Endothelial cell of umbilical vein (primary cell): ENCODE data around the gene KAZN. TPM values are rescaled to one million over a fixed set of nuclear protein-coding genes. Genes with fewer than 3 reads are reported as not detected.

ENCODE experiments used
- BruUV-seq: library from RNA; stranded (reverse); fragments of 400-500 nt; replicated peaks from 2 replicates; lab custom pipeline; 2021; lab: Mats Ljungman, UMichigan
- CTCF ChIA-PET: fragments of 300-600, 350-600 bp; sonication (Branson Sonifier 250); formaldehyde crosslinking; loops from one replicate; lab custom pipeline; 2021; ENCODE audit warnings: antibody characterized with exemption, inconsistent platforms; lab: Charles Lee
- POLR2A ChIA-PET: fragments of 300-600, 350-600 bp; sonication (Branson Sonifier 250); formaldehyde crosslinking; loops from one replicate; lab custom pipeline; 2021; ENCODE audit warnings: antibody characterized with exemption, inconsistent platforms; lab: Charles Lee
- DNase-seq: peaks from one replicate; pipeline ENCODE4 v3.0.0-alpha.2; 2011; ENCODE audit warnings: low read depth, low spot score
- FAIRE-seq: peaks from 2 replicates; lab custom pipeline; 2011; peaks lifted over from hg19 to GRCh38; lab: Jason Lieb, UNC
- H2AFZ ChIP-seq: 2 replicates; pipeline ENCODE4 v1.6.0; 2012; ENCODE audit warnings: low read depth, low read length, control low read depth, inconsistent platforms
- H3K27ac ChIP-seq: 2 replicates; pipeline ENCODE4 v1.5.1; 2011; ENCODE audit warnings: low read depth, mild to moderate bottlenecking, control low read depth, low read length, moderate library complexity; ENCODE audit not compliant: insufficient read depth
- H3K27me3 ChIP-seq, 2 experiments: 2 replicates each; pipeline versions ENCODE4 v1.6.0 to v1.6.1; 2011; ENCODE audit warnings: low read length in 2 of 2, mixed read lengths in 1 of 2; ENCODE audit not compliant: control insufficient read depth in 2 of 2, insufficient read depth in 2 of 2
- H3K36me3 ChIP-seq, 2 experiments: 2 replicates in 1 of 2; 3 replicates in 1 of 2; pipeline ENCODE4 v1.5.1; 2011; ENCODE audit warnings: low read length in 2 of 2, mild to moderate bottlenecking in 1 of 2, moderate library complexity in 1 of 2; ENCODE audit not compliant: control insufficient read depth in 2 of 2, insufficient read depth in 2 of 2; ENCODE audit errors: extremely low read depth in 1 of 2
- H3K4me1 ChIP-seq: 3 replicates; pipeline ENCODE4 v1.5.1; 2011; ENCODE audit warnings: mild to moderate bottlenecking, low read length; ENCODE audit not compliant: control insufficient read depth, insufficient read depth; ENCODE audit errors: extremely low read depth
- H3K4me2 ChIP-seq: 2 replicates; pipeline ENCODE4 v1.6.1; 2011; ENCODE audit warnings: low read length, control low read depth, mixed read lengths; ENCODE audit not compliant: insufficient read depth
- H3K4me3 ChIP-seq, 3 experiments: fragments of 200-600 bp in 1 of 3; sonication (generic), shearing (Covaris generic) in 1 of 3; replicated peaks in 1 of 3; 2 replicates each; pipeline ENCODE4 v1.5.1; 2011 to 2016; ENCODE audit warnings: control low read depth in 3 of 3, low read length in 3 of 3, mild to moderate bottlenecking in 2 of 3, inconsistent platforms in 1 of 3, low read depth in 1 of 3, moderate library complexity in 1 of 3; ENCODE audit not compliant: insufficient read depth in 1 of 3
- H3K79me2 ChIP-seq: 2 replicates; pipeline ENCODE4 v1.6.0; 2012; ENCODE audit warnings: low read length, inconsistent platforms; ENCODE audit not compliant: control insufficient read depth, insufficient read depth
- H3K9ac ChIP-seq: replicated peaks from 2 replicates; pipeline ENCODE3; 2011; ENCODE audit warnings: low read length, control low read depth; ENCODE audit not compliant: insufficient read depth; ENCODE audit errors: extremely low read depth
- H3K9me1 ChIP-seq: replicated peaks from 3 replicates; pipeline ENCODE4 v1.6.0; 2011; ENCODE audit warnings: mild to moderate bottlenecking, low read length; ENCODE audit not compliant: control insufficient read depth, insufficient read depth; ENCODE audit errors: extremely low read depth
- H3K9me3 ChIP-seq: replicated peaks from 2 replicates; pipeline ENCODE4 v1.5.1; 2012; ENCODE audit warnings: low read length, inconsistent platforms; ENCODE audit not compliant: control insufficient read depth, insufficient read depth
- H4K20me1 ChIP-seq: replicated peaks from 2 replicates; pipeline ENCODE3; 2011; ENCODE audit warnings: mild to moderate bottlenecking, low read length; ENCODE audit not compliant: control insufficient read depth, insufficient read depth; ENCODE audit errors: extremely low read depth
- CTCF ChIP-seq, 2 donors: IDR thresholded peaks; 1 replicate in 1 of 2; 2 replicates in 1 of 2; pipeline ENCODE4 v1.5.1; 2011; ENCODE audit warnings: low read length in 2 of 2, mild to moderate bottlenecking in 2 of 2, moderate library complexity in 2 of 2, control low read depth in 1 of 2, inconsistent platforms in 1 of 2, low read depth in 1 of 2; ENCODE audit not compliant: insufficient read depth in 1 of 2; ENCODE audit errors: extremely low read depth in 1 of 2
- EZH2 ChIP-seq: IDR thresholded peaks from 2 replicates; pipeline ENCODE4 v1.6.1; 2012; ENCODE audit warnings: borderline replicate concordance, low read depth, mild to moderate bottlenecking, moderate library complexity, low read length, inconsistent platforms; ENCODE audit not compliant: severe bottlenecking
- FOS ChIP-seq: IDR thresholded peaks from 2 replicates; pipeline ENCODE4 v1.6.1; 2011; ENCODE audit warnings: mild to moderate bottlenecking, low read length, moderate library complexity, borderline replicate concordance; ENCODE audit not compliant: insufficient read depth
- GATA2 ChIP-seq: IDR thresholded peaks from 2 replicates; pipeline ENCODE4 v1.7.0; 2011; ENCODE audit warnings: low read depth, mild to moderate bottlenecking, moderate library complexity, mixed read lengths, low read length; ENCODE audit not compliant: insufficient read length, insufficient read depth
- JUN ChIP-seq: IDR thresholded peaks from 2 replicates; pipeline ENCODE4 v1.6.1; 2011; ENCODE audit warnings: borderline replicate concordance, low read depth; ENCODE audit not compliant: insufficient read length, insufficient read depth
- MAX ChIP-seq: IDR thresholded peaks from 2 replicates; pipeline ENCODE4 v1.6.1; 2011; ENCODE audit not compliant: insufficient read depth, insufficient read length
- MYC ChIP-seq: IDR thresholded peaks from one replicate; pipeline ENCODE4 v1.6.1; 2011; ENCODE audit warnings: mild to moderate bottlenecking, low read depth, low read length
- POLR2A ChIP-seq: IDR thresholded peaks from 2 replicates; pipeline ENCODE4 v1.6.1; 2012; ENCODE audit warnings: low read depth, mild to moderate bottlenecking, control low read depth, low read length
- POLR2AphosphoS5 ChIP-seq: IDR thresholded peaks from 2 replicates; pipeline ENCODE4 v1.6.1; 2012; ENCODE audit warnings: low read depth, mild to moderate bottlenecking, control low read depth, low read length, moderate library complexity; ENCODE audit not compliant: insufficient read depth
- dilution Hi-C: fragments of 300-500 bp; cut with MboI; formaldehyde crosslinking; loops from one replicate; pipeline ENCODE4 v1.15.0; 2019; ENCODE audit warnings: low sequenced_read_pairs; ENCODE audit not compliant: extremely low pct_ligation_motif_present
- intact Hi-C: fragments of 100-400 bp; cut with micrococcal nuclease; formaldehyde crosslinking; loops from one replicate; pipeline ENCODE4 v1.10.0; 2022
- polyA plus RNA-seq, 4 experiments: library from polyadenylated mRNA; depleted of rRNA in 3 of 4; stranded (reverse) in 3 of 4; unstranded in 1 of 4; fragments of >200 nt; gene quantifications; 2 replicates each; pipeline versions ENCODE4 v1.2.1 to v1.2.3, GENCODE V29; 2011 to 2012; ENCODE audit warnings: missing spikeins in 1 of 4
- total RNA-seq: library from RNA; stranded (reverse); gene quantifications from 2 replicates; pipeline ENCODE4 v1.2.3, GENCODE V29; 2021

The KAZN gene
- total and polyA plus RNA-seq, 2 donors (not counting 3 experiments of a cell fraction or from before 2014, with no cell fraction given), result 1.6 to 5.8 TPM

DNA sequence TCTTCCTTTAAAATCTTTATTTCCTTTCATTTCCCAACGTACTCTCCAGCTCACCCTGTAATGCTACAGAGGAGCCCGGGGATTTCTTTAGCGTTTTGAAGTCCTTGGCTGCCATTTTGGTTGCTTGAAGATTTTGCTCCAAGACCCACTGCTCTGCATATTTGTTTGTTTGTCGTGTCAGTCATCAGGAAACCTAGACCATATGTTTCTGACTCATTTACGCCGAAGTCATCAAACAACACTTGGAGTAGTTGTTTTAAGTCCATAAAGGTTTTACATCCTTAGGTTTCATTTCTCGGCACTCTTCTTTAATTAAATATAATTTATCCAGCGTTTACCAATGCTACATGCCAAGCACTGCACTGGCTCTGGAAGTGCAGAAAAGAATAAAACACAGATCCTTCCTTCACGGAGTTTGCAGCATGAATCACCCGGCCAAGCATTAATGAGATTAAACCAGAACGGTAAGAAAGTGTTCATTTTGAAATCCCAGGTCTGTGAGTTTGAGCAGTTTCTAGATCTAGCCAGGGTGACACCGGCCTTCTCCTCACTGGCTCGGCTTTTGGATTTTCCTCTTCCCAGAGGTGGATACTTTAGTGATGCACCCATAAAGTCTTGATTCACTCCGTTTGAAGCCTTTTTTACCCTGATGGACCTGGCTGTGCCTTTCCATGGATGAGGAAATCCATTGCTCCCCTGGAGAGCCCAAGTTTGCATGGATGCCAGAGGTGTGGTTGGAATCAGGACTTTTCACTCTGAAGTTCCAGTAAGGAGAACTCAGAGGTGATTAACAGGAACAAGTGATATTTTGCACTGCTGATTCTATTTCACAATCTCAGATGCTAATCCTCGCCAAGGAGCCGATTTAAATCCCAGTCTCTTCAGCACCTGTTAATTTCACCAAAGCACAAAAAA is 109.3 kb downstream of the KAZN start:
- H3K9ac ChIP-seq, result no peak overlapping the region
- DNase-seq (no peak), FAIRE-seq (no peak)
- no TSS peak for BruUV-seq
- no peak overlapping the region for H3K4me3 ChIP-seq
- no peaks in the 10 kb centered on the region for H3K4me1 ChIP-seq
- no peak overlapping the region for H2AFZ ChIP-seq
- no peaks in the 10 kb centered on the region for H3K36me3 ChIP-seq
- no peak for TF ChIP-seq POLR2AphosphoS5
- TF ChIP-seq JUN, result no peak
- TF ChIP-seq MAX, result no peak
- no peak for TF ChIP-seq EZH2
- no peak for TF ChIP-seq MYC
- TF ChIP-seq POLR2A, result no peak
- TF ChIP-seq CTCF (IDR thresholded peaks at IDR 0.05; ENCODE audit: extremely low read depth in 1 of 2, insufficient read depth in 1 of 2, low read depth in 1 of 2, low read length in 2 of 2), result no peak
- no peak for TF ChIP-seq FOS
- no peak for TF ChIP-seq GATA2
- H4K20me1 ChIP-seq, result no peaks in the 10 kb centered on the region
- intact Hi-C loops, result no loop called here
- no peak overlapping the region for H3K27ac ChIP-seq
- dilution Hi-C loops, result no loop called here
- CTCF ChIA-PET, result no interaction called here
- POLR2A ChIA-PET, result no interaction called here
- H3K9me1 ChIP-seq, result no peaks in the 10 kb centered on the region
- no peaks in the 10 kb centered on the region for H3K79me2 ChIP-seq
- no peaks in the 10 kb centered on the region for H3K27me3 ChIP-seq
- H3K9me3 ChIP-seq, result peaks cover 3% of the 10 kb centered on the region
- no peak overlapping the region for H3K4me2 ChIP-seq
